Heart left ventricle (tissue), 13 donors: ENCODE results near the gene MRPS23.

ENCODE experiments used
- POLR2A ChIP-seq, 2 donors: fragments of 450-650 bp; IDR thresholded peaks; one replicate each; pipeline ENCODE4 v1.6.1; 2017; ENCODE audit warnings: antibody characterized with exemption in 2 of 2, mild to moderate bottlenecking in 2 of 2, moderate library complexity in 2 of 2
- TF ChIP-seq, protein P1 (sequence below), 12 donors: fragments of 200-600 bp; sonication (generic) in 4 of 12; IDR thresholded peaks; one replicate each; pipeline versions ENCODE4 v1.5.0 to v1.8.0; 2018 to 2022; ENCODE audit warnings: antibody characterized with exemption in 12 of 12, mild to moderate bottlenecking in 5 of 12
- donor health status: ischemic (EF 13 %, LVEDD 7.1; RV severe dilation, severe dysfunction).
- donor health status: DM: no; HTN: yes; CAD: no.
- donor health status: DM: no; HTN: no; CAD: no.
- donor health status: ischemic (EF 25% LVEDD 6.9; RV normal size, moderate dysfunction).
- donor health status: ischemic (EF 25% LVEDD 5.7; RV mildly dilated, moderate dysfunction).
- donor health status: ischemic (EF 35%, LVEDD 5.7; RV mildly dilated, moderate dysfunction).
- donor health status: nonischemic (EF 11% LVEDD 7.7; RV severe dilation, severe dysfunction).
- donor health status: DM: yes; HTN: yes; CAD: no.
- donor health status: PGD.
- donor health status: ischemic (EF 29% LVEDD 5.4; RV normal size, mild dysfunction).
- donor health status: nonischemic (EF 23%, LVEDD 6.1; RV moderate dilation, normal function).

DNA sequence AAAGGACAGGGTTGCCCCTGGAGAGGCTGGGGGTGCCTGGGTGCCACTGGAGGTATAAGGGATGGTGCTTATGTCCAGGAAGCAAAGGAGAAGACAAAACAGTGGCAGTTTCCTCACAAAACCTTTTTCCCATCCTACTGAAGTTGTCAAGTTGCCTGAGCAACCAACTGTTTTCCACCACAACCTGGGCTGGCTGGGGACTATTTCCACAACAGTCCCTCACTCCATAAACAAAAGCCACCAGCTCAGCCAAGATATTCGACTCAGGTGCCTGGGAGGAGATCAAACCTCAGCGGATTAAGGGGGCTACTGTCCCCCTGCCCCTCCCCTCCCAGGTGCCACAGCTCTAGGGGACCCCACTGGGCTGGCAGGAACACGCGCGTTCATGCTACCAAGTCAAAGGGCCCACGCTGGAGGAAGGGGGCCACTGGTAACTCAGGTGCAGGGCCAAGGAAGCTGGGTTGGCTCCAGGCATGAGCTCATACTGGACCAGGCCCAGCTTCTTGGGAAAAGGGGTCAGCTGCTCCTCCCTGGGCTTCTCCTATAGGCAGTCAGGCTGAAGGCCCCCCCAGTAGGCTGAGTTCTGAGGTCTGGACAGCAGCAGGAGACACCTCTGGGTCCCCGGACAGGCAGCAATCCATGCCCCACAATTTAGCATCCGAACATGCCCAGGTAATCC lies 45.7 kb upstream of the MRPS23 start:
- TF ChIP-seq, protein P1, sequence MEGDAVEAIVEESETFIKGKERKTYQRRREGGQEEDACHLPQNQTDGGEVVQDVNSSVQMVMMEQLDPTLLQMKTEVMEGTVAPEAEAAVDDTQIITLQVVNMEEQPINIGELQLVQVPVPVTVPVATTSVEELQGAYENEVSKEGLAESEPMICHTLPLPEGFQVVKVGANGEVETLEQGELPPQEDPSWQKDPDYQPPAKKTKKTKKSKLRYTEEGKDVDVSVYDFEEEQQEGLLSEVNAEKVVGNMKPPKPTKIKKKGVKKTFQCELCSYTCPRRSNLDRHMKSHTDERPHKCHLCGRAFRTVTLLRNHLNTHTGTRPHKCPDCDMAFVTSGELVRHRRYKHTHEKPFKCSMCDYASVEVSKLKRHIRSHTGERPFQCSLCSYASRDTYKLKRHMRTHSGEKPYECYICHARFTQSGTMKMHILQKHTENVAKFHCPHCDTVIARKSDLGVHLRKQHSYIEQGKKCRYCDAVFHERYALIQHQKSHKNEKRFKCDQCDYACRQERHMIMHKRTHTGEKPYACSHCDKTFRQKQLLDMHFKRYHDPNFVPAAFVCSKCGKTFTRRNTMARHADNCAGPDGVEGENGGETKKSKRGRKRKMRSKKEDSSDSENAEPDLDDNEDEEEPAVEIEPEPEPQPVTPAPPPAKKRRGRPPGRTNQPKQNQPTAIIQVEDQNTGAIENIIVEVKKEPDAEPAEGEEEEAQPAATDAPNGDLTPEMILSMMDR (IDR thresholded peaks at IDR 0.05) = no peak
- no peak for TF ChIP-seq POLR2A (IDR thresholded peaks at IDR 0.05)
